Right kidney (tissue), 1 donor: ENCODE data around the gene SLC25A13.

Experiments used
- DNase-seq: peaks from one replicate; pipeline ENCODE4 v3.0.0-alpha.2; 2016

The SLC25A13 gene

DNA sequence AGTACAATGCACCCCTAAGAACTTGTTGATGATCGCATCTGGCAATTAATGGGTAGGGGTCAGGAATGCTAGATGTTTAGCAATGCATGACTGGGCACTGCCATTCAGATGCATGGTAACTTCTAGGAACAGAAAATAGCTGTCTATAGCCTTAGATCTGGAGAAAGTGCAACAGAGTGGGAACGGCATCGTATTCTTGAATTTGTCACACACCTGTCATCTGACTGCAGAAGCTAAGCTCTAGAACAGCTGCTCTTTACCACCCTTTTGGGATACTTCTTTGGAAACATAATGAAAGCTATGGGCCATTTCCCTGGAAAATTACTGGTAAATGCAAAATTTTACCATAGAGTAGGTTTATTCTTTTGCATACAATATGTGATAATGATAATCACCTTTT is 118.1 kb downstream of the SLC25A13 start:
- no peak for DNase-seq

DNA sequence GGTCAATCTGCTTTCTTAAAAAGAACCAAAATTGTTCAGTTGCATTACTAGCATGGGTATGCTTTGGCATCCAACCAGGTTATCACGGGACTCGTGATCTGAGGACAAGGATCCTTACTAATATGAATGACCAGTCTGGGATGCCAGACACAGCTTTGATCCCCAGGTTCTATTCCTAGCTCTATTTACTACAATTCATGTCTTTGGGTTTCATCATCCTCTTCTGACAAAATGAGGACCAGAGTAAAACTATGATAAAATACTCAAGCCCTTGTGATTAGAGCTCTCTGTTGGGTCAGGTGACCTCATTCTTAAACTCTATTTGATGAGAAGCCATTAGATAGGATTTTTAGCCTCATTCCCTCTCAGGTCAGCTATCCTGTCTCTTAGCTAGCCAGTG is 119.8 kb downstream of the SLC25A13 start:
- no peak for DNase-seq

DNA sequence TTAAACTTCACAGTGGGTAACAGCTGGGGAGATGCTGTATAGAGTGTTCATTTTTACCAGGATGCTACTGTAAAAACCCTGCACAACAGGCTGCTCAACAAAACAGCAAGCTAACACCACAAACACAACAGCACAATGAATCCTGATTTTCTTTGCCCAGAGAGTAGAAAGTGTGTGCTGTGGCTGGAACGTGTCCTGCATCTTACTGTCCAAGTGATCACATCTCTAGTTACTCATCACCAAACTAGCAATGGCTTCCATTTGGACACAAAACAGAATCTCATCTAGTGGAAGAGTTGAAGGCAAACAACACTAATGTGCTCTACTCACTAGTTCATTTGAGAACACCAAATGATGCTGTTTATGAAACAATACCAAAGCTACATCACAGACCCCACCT is 121.2 kb downstream of the SLC25A13 start:
- DNase-seq: no peak

DNA sequence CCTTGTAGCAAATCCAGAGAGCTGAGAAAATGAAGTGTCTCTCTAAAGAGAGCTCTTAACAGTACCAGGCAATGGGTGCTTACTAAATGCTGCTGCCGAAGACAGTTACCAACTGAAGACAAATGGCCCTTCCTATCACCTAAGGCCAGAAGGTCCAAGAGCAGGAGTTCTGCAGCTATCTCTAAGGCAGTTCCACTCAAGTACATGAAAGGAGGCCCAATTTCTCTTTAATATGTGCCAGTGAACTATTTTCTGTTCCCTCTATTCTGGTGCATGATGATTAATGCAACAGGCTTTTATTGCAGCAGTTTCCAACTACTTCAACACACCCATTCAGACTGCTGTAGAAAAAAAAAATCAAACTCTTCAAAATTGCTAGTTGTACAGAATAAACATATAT is 122.5 kb downstream of the SLC25A13 start:
- DNase-seq: no peak

DNA sequence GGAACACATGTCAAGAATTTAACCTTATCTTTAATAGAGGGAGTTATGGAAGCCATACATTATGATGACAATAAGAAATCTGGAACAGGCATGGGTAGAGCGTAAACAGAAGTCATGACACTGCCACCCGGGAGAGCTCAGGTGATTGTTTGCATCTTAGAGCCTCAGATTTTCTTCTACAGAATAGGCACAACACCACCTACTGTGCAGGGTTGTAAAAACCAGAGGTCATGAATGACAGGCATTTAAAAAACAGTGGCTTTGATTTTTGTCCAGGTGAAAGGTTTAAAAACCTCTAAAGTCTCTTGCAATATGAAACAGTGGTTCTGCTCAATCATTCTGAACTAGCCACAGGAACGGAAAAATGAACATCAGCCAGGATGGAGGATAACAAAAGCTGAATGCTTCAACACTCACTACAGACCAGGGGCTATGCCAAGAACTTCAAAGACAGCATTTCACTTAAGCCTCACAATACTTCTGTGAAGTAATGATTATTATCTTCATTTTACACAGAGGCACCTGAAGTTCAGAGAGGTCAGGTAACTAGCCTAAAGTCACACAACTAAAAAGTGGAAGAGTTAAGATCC is 123.8 kb downstream of the SLC25A13 start:
- no peak for DNase-seq

DNA sequence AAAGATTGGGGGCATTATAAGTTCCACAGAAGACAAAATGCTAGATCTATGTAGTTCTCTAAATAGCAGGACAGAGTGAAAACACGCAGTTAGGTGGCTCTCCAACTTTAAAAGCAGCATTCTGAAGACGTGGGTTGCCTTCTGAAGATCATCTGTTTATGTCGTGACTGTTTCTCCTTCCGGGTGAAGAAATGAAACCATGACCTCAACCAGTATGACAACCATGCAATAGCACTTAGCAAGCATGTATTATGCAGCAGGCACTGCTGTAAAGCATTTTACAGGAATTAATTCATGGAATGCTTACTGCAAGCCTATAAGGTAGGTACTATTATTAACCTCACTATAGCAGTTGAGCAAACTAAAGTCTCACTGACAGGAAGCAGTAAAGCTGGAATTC is 125.2 kb downstream of the SLC25A13 start:
- no peak for DNase-seq

DNA sequence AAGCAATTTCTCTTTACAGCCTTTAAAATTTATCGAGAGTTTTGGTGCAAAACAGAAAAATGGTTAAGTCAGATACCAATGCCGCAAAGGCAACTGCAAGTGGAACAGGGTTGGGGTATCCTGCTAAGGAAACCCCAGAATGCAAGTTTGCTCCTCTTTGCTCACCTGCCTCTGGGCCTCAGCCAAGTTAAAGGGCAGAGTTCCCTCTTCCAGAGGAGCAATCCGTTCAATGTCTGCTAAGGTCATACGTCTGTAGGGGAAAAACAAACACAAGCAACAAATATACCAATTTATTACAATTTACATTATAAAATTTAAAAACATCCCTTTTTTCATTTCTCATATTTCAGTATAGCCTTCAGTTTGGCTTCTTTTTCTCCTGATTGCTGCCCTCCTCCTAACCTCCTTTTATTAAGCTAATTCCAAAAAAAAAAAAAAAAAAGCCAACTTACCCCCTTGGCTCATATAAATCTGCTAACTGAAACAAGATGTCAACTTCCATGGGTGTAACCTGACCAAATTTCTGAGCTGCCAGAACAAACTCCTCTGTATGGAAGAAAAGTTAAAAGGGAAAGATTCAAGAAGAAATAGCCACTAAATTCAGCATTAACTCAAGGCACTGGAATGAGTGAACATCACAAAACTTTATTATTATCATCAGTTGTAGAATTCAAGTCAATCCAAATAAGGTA is 132.6 kb downstream of the SLC25A13 start:
- DNase-seq: no peak

DNA sequence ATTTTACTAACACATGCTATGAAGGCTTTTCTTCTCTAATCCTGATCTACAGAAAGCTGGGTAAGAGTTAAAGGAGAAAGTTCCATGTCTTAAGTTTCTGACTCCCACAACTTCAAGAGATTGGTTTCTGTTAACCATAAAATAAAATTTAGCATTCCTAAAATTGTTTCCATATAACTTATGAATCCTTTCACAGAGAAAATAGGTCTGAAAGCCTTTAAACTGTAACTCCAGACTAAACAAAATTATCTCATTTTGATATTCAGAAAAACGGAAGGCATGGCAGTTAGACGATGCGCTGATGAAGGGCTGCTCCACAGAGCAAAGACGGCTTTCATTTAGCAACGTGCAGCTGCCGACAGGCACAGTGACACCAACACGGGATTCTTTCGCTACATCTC is 133.3 kb downstream of the SLC25A13 start:
- no peak for DNase-seq

DNA sequence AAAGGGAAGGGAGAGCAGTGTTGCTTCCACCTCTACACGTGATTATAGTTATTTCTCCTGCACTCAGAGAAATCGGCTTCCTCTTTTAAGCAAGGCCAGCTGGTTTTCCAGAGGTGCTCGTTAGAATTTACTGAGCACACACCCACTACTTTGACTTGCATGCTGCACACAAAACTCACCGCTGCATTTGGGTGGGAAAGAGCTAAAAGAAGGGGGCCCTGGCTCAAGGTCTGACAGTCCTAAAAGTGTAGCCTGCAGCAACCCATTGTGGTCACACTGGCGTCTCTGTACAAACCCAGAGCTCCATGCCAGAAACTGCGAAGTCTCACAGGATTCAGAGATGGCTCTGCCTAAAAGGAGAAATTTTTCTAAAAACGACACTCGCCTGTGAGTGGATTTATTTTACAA is 133.7 kb downstream of the SLC25A13 start:
- DNase-seq: no peak

DNA sequence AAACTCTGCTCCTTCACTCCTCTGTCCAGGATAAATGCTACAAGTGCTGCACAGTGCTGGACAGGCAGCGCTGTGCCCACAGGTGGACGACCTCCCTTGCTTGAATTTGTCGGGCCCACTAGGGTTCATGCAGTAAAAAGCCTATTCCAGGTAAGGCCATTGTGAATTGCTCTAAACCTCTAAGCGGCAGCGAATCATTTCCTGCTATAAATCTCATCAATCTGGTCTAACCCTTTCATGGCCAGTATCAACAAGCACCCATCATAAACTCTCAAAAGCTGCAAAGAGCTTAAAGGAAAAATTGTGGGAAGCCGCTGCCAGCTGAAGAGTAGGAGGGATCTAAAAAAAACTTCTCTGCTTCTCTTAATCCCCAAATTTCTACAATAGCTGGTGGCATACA is 134.2 kb downstream of the SLC25A13 start:
- DNase-seq: no peak

DNA sequence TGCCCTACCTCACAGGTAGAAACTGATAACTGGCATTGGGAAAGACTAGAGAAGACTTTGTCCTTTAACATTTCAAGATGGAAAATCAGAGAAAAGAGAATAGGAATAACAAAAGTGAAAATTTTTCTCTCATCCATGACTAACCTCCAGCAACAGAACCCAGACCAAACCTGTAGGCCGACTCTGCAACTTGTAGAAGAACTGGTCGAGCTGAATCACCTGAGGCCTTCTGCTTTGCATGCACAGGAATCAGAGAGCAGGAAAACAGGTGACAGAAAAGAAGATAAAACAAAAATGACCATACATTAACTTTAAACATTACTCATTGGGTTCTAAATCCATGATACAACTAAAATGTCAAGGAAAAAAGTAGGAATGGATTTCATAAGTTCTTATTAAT is 137.1 kb downstream of the SLC25A13 start:
- DNase-seq: no peak

DNA sequence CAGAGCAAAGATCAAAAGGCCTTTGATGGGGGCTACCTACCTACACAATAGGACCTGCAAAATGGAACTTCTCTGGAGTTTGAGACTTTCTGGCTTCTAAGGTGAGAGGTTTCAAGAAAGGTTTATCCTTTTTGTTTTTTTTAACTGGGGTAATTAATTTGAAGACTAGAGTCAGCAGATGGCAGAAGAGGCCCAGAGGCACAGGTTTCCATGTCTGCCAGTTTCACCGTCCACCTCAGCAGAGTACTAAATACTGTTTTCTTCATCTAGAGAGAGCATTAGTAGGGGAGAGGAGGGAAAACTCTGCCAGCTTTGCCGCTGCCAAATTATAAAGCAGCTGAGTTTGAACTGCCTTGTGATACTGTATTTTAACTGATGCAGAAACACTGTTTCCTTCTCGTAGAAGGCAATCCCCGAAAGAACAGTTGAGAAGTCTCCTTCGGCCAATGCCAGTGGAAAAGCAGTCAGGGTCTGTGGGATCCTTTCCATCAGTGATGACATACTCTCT is 138.7 kb downstream of the SLC25A13 start:
- DNase-seq: no peak

DNA sequence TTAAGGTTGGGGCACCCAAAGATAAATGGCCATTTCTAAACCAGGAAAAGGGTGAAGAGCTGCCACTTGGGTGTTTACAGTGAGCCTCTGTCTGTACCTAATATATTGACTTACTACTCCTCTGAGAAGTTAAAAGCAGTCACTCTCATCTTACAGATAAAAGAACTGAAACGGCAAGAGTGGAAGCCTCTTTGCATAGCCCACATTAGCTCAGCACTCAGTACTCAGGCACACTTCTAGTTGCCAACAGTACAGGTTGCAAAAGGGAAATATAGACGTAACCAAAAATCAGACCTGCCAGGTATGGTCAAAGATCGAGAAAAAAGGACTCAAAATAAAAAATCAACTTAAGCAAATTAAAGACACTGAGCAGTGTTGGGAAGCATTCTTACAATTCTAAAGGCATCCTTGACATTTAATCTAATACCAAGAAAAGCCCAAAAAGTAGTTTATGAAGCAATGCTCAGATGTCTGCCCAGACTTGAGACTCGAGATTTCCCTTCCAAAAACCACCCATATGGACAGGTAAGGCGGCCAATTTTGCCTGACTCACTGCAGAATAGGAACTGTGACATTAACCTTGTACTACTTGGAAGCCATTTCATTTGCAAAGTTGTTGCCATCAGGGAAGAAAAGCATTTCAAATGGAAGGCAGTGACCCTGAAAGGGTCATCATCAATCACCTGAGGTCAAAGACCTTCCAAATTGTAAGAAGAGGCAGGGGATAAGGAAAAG is 139.3 kb downstream of the SLC25A13 start:
- DNase-seq: no peak

DNA sequence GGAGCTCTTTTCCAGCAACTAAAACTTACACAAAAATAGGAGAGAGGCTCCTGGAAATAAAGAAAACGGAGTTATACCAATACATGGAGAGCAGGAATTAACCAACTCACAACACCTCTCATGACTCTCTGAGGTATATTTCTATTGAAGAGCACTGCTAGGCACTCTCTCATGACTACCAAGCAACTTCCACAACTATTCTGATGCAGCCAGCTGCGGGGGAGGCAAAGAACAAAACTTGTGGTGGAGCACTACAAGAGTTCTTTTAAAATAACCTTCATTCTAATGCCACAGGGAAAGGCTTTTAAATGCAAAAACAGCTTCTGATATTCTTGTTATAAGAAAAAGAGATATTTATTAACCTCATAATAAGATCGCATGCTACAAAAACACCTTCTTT is 140.7 kb downstream of the SLC25A13 start:
- no peak for DNase-seq

DNA sequence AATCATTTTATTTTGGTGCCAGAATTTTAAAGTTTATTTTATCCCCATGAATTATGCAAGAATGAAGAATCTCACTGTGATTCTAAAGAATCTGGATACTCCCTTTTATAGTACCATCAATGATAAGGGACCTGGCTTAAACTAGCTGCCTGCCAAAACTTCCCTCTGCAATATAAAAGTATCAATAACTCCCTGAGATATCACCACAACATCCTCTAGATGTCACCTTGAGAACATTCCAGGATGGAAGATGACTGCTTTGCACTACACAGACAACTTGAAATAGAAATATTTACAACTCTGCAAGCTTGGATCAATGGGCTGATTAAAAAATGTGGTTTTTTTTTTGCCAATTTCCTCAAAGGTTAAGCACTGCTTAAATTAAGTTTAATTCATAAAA is 142.1 kb downstream of the SLC25A13 start:
- DNase-seq: no peak

DNA sequence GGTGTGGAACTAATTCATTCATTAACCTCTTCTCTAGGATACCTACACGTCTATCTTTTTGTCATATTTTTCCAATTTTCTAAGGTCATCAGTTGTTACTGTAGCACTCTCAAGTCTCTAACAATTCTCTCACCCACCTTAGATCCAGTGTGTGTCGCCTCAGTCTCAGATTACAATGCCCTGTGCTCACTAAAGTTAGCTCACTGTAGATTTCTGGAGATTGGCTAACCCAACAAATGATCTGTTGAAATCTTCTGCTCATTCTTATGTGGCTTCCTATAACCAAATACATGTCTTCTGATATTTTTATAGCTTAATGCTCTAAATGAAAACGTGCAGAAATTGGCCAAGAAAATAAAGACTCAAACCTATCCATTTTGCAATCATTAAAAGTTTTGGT is 142.6 kb downstream of the SLC25A13 start:
- no peak for DNase-seq

DNA sequence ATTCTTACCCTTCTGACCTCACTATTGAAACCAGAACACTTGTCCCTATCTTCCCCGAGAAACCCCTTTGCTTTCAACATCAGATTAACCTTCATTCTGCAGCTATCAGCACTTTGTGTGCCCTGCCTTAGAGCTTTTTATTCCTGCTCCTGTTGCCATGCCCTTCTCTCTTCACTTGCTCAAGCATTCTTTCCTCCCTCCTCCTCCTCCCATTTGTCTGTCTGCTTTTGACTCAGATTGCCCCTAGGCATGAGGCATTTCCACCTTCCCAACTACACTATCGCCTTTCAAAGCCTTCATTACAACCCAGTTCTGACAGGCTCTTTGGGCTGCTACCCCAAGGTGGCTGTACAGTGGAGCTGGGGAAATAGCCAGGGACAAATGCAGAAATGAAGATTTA is 143.3 kb downstream of the SLC25A13 start:
- no peak for DNase-seq

DNA sequence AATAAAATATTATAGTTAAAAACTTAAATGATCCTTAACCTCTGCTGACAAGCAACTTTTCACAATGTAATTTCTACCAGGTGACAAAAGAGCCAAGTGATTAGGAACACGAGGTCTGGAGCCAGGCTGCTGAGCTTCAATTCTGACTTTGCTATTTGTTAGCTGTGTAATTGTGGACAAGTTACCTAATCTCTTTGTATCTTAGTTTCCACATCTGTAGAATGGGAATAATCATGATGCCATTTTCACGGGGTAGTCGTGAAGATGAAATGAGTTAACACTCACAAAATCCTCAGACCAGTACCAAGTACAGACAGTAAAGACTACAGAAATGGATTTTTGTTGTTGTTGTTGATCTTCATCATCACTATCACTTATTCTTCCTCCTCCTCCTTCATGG is 144.5 kb downstream of the SLC25A13 start:
- DNase-seq: no peak

DNA sequence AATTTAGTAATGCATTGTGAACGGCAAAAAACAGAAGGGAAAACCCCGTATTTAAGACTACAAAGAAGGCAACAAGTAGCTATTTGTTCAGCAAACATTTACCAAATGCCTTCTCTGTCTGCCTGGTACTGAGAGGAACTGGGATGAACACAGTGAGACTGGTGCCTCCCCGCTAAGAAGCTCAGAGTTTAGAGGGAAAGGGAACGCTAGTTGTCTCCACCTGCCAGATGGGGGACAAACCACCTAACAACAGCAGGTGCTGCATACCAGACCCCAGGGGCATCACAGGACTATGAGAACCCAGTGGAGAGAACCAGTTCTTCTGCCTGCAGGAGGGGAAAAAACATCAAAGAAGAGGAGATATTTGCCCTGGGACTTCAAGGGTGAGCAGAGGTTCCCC is 147.1 kb downstream of the SLC25A13 start:
- DNase-seq: no peak

DNA sequence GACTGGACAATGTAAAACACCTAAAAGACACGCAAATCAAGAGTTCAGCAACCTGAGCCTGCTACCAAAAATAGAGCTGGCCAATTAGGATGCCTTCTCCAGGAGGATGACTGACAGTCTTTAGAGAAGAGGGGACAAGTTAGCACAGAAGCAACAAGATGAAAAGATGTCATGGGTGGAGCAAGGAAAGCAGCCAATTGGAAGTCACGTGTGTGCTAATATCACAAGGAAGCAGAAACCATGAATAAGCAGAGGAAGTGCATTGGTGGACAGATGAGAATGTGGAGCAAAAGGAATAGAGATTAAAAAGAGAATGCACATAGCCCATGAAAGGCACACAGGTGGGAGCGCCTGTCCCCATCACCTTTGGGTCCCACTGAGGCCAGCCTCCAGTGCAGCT is 148.1 kb downstream of the SLC25A13 start:
- DNase-seq: no peak

DNA sequence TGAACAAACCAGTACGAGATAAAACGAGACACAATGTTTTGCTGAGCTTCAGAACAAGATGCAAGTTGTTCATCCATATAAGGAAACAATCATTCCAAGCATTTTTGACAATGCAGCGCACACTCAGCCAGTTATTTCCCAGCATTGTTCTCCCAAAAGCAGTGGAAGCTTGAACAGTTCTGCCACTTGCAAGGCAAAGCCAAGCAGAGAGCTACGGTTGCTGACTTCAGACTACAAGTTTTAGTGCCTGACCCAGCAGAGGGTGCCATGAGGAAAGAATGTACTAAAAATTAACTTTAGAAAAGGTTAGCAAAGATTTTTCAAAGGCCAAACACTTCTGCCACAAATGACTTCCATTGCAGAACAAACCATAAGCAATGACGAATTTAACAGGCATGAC is 152.5 kb downstream of the SLC25A13 start:
- DNase-seq: no peak

DNA sequence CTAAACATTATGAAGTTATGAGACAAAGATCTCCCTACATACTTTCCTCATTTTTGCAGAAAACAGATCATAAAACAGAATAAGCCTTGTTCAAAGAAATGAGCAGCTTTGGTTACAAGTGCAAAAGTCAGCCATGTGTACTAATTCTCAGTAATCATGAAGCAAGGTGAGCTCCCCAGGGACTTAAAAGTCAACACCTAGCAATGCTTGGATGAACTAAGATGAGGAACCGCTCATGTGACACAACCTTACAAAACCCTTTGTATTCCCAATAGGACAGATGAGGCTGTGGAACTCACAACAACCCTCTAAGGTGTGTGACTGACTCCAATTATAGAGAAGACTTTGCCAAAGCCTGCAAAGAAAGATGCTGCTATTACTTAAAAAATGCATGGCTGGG is 154.5 kb downstream of the SLC25A13 start:
- no peak for DNase-seq

DNA sequence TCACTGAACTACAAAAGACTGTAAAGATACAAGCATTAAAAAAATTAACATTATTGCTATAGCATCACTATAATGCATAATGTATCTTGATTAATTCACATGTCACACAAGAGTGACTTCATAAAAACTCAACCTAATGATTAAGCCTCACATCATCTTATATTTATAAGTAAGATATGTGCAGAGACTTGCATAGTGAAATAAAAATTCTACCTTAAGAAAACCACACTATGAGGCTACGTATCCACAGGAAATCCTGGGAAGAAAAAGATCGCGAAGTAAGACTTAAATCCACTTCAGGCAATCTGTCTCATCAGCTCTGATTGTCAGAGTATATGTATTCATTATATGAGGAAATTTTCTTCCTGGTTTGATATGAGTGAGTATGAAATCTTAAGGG is 160.0 kb downstream of the SLC25A13 start:
- DNase-seq: no peak

DNA sequence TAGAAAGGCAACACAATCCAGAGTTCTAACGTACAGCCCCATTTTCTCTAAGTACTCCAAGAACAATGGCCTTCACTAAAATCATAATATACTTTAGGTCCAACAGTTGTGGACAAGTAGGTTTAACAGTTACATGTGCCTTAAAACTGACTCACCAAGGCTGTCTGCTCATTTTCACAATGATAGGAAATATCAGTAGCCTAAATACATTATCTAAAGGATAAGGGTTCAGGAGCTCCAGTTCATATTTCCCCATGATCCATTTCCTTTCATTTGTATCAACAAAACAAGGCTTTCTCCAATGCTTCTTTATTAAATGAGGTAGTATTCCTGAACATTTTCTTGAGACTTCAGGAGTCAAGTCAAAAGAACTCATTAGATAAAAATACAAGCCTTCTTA is 164.0 kb downstream of the SLC25A13 start:
- no peak for DNase-seq
